ENCODE measurements around the gene DNAH1.

Gene DNAH1

DNA sequence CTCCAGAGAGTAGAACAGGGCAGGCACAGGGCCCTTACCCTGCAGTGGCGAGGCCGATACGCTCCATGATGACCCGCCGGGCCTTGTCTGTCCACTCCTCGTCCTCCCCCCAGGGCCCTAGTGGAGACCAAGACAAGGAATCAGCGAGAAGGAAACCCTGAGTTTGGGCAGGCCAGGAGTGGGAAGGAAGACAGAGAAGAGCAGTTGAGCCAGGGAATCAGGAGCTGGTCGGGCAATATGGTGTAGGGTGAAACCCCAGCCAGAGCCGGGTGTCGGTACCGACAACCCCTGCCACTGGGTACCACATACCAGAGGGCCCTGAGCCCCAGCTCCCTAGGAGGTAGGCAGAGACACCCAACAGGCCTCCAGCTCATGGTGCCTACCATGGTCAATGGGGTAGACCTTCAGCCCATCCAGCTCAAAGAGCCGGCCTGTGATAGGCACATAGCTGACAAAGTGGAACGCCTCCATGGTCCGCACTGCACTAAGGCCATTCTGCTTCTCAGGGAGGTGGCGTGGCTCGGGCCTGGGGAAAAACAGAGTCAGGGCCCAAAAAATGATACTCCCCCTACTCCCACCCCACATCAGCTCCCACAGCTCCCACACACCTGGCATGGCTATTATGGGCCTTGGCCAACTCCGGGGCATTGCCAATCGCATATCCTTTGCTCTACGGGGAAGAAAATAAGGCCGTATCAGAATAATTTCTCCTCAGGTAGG lies 90.8 kb downstream of the DNAH1 start:
- no peak for DNase-seq

DNA sequence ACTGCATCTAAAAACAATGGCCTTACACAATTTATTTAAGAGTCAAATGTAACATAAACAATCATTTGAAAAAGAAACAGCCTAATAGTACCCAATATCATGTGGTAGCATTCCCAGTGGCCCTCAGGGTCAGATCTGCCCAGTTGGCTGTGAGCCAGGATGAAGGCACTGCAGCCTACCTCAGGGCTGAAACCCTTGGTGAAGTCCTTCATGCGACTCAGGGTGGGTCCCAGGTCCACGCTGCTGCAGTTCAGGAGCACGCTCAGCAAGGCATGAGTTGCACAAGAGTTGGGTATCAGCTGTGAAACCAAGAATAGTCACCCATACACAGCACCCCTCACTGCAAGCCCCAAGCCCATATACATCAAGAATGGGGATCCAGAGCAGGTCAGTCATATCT lies 91.7 kb downstream of the DNAH1 start:
- DNase-seq: no peak

DNA sequence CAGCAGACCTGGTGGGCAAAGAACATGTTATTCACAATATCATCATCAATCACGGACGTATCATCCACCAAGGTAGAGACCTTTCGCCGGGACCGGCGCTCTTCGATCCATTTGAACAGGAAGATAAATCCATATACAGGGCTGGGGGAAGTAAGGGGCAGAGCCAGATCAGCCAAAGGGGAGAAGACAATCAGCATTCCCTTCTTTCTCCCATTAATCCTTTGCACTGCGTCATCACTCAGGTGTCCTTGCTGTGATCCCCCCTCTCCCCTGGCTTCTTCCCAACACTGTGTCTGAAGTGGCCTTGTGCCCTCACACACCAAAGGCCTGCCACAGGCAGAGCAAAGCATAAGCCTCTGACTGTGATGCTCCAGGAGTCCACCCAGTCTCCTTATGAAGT lies 92.3 kb downstream of the DNAH1 start:
- DNase-seq: no peak

DNA sequence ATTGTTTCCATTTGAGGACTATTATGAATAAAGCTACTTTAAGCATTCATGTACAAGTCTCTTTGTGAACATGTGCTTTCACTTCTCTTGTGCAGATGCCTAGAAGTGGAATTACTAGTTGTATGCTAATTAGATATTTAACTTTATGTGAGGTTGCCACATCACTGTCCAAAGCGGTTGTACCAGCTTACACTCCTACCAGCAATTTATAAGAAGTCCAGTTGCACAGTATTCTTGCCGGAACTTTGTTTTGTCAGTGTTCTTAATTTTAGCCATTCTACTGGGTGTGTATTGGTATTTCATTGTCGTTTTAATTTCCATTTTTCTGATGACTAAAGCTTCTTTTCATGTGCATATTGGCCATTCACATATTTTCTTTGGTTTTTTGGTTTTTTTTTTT lies 99.7 kb downstream of the DNAH1 start:
- DNase-seq: no peak

DNA sequence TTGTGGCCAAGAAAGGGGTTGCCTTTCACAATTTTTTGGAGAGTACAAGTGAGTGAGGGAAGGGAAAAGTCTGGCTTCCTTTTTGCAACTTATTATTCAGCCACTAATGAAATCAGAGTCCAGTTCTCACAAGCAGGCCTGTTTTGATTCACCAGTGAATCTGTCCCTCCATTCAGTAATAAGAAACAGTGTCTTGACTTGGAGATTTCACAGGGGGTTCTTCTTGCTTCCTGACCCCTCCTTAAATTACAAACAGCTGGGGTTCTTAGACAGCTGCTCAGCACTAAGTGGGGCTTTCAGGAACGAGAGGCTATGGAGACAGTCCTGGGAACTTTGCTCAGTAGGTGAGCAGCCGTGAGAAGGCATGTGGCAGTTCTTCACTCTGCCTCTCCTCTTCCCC lies 104.3 kb downstream of the DNAH1 start:
- DNase-seq: no peak

DNA sequence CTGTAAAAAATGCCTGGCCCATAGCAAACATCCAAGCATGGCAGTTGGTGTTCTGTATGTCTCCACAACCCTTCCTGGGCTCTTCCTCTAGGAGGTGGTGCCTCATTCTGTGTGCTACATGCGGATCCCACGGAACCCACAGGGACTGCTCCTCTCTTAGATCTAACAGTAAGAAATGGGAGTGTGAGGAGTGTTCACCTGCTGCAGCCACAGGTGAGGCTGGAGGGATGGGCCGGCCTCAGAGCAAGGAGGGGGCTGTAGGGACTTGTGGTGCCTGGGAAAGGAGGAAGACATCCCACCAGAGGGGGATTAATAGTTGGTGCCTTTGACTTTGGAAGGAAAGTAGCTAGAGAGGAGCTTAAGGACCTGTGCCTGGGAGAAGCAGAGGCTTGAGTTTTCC lies 106.5 kb downstream of the DNAH1 start:
- DNase-seq: no peak

DNA sequence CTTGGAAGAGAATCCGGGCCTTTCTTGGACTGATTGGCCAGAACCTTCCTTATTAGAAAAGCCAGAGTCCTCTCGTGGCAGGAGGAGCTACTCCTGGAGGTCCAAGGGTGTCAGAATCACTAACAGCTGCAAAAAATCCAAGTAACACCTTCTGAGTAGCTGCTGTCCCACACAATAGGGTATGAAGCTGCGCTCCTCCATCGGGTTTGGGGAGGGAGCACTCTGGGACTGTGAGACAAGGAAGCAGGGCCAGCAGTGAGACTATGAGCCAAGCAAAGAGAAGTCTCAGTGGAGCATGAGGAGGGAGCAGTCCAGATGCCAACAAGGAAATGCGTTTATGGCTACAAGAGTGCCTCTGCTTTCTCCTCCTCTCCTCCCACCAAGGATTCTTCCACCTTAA lies 107.1 kb downstream of the DNAH1 start:
- no peak for DNase-seq

DNA sequence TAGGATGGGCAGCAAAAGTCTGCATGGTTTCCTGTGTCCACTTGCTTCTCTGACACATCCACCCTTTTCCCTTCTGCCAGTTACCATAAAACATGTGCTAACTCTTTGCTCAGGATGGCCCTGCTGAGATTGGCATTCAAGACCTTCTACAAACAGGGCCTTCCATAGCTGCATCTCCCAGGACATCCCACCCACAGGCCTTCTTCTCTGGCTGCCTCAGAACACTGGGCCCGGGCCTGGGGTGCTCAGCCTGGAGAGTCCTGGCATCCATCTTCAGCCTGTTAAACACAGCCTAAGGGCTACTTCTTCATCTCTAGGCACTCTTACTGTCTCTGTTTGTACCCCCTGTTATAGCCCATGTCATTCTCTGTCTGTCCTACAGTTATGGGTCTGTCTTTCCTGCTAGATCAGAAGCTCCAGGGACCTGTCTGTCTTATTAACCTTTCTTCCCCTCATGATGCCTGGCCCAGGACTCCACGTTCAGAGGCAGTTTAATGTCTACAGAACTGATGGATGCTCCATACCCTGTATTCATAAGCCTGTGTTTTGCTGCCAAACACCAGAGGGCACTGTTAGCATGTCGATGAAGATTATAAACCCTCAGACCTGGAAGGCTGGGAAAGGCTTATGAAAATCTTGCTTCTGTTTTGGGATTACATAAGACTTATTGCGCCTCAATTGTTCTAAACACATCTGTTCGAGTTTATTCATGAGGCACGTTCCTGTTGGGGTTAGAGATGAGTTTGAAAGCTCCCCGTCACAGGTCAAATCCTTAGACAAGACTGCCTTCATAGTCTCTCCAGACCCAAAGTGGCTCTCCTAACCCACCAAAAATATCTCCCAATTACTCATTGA lies 112.3 kb downstream of the DNAH1 start:
- peak; percentile 32 for DNase-seq

DNA sequence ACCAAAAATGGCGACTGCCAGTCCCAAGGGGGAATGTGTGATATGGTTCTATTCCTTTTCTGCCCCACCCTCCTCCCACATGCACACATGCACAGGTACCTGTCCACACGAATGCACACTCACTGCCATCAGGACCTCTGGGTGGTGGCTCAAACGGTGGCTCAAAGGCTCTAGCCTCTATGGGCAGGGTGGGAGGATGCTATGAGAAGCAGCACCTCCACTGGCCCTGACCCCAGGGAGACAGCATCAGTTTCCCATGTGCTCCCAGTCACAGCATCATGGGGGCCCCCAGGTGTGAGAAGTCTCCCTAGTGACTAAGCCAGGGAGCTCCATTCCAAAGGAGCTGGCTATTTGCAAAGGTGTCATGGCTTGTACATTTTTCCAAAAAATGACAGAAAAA lies 112.9 kb downstream of the DNAH1 start:
- no peak for DNase-seq

DNA sequence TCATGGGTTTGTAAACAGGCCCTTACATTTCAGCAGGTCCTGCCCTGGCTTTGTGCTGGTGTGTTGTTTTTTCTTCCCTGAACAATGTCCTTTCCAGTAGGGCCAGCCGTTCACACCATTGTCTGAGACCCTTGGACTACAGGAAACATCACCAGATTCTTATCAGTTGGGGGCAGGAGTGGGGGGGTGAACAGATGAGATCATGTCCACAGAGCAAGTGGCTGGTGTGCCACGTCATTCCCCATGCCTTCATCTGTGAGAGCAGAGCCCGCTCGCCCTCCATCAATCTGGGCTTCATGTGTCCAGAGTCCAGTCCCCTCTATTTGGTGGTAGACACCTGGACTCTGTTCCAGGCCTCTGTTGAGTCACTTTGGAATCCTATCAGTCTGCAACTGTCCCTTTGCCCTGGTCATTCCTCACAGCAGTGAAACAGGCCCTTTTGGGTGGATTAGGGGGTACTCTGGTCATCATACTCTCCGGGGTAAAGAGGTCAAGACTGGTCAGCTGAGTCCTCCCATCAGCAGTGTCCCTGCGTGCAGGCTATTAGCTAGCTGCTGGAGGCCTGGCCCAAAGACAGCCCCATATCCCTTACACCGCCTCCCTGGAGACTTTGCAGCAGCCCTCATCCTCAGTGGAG lies 113.8 kb downstream of the DNAH1 start:
- DNase-seq: no peak

DNA sequence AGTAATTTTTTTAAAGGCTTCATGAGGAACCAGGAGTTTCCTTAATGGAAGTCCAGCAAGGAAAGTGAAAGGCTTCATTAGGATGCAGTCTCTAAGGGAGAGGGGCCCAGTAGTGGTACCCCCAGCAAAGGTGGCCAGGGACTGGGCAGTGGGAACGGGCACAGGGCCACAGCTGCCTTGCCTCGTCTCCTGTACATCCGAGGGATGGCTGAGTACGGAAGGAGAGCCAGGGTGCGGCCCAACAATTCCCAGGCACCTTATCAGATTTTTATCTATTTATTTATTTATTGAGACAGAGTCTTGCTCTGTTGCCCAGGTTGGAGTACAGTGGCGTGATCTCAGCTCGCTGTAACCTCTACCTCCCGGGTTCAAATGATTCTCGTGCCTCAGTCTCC lies 114.3 kb downstream of the DNAH1 start:
- no peak for DNase-seq

DNA sequence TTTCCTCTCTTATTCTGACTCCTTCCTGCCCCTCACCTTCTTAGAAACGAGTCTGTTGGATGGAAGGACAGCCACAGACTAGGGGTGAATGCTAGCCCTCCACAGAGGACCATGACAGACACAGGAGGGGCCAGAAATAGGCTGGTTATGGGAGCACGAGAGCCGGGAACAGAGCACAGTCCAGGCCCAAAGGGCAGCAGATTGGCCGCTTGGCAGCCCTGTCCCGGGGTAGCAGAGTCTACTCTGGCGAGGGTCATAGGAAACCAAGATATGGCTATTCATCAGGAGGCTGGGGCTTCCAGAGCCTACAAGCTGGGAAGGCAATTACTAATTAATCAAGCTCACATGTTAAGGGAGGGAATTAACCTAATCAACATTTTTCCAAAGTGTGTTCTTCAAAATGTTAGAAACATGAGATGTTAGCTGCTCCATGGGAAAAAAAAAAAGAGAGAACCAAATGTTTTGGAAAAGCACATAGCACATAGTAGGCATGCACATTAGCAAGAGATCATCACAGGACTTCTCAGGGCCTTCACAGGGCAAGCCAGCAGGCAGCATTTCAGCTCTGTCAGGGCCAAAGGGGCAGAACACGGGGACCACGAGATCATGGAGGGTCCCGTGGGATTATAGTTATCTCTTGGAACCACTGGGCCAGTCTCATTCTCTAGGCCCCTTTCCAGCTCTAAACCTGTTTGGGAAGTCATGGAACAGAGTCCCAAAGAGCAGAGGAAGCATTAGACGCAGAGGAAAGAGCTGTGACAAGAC lies 115.5 kb downstream of the DNAH1 start:
- no peak for DNase-seq

DNA sequence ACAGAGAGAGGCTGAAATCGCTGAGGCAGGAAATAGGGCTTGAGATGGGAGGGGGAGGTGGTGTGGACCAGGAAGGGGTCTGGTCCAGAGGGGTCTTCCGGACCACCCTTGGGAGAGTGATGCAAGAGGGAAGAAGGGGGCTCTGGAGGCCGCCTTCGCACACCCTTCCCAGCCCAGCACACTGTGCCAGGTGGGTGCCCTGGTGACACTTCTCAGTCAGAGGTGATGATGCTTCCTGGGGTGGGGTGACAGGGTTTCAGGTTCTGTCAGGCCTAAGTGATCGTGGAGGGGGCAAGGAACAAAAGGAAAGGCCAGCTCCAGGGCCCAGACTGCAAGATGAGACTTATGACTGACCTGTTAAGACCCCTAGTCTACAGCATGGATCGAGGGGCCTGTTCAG lies 116.1 kb downstream of the DNAH1 start:
- DNase-seq: no peak

DNA sequence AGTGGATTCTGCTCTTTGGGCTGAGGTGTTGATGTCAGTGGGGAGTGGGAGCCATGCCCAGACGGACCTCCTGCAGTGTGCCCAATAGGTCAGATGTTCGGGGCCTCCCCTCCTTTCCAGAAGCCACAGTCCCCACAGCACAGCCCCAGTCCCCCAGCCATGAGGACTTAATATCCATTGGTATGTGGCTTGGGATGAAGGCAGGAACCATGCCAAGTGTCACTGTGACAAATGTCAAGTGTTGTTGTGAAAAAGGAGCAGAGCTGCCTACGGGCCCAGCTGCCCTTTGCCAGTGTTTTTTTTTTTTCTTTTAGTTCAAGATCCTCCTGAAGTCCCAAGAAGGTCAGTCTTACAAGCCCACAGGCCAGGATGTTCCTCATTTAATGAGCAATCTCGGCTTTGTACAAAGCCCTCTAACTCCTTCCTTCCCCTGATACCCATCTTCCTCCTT lies 116.6 kb downstream of the DNAH1 start:
- no peak for DNase-seq

DNA sequence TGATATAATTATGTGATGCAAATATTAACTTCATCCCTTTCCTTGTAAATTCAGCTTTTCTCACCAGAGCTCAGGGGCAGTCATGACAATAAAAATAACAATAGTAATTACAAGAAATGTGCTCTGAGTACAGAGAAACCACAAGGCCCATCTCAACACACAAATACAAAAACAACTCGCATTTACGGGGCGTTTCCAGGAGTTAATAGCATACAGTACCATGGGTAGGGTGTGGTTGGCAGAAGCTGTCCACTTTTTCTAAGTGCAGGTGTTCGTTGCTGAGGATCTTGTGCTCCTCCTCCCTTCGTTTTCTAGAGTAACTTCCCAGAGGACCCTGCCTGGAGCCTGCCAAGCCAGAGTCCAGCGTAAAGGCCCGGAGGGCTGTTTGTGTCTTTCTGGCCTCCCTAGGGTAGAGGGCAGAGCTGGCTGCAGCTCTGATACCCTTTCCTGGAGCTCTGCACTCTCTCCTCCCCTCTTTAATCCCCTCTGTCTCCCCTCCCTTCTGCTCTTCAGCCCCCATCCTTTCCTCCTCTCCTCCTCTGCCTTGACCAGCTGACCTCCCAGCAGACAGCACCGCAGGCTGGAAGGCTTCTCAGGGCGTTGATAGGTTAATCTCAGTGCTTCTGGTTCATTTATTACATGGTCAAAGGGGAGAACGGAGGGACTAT lies 117.3 kb downstream of the DNAH1 start:
- no peak for DNase-seq

DNA sequence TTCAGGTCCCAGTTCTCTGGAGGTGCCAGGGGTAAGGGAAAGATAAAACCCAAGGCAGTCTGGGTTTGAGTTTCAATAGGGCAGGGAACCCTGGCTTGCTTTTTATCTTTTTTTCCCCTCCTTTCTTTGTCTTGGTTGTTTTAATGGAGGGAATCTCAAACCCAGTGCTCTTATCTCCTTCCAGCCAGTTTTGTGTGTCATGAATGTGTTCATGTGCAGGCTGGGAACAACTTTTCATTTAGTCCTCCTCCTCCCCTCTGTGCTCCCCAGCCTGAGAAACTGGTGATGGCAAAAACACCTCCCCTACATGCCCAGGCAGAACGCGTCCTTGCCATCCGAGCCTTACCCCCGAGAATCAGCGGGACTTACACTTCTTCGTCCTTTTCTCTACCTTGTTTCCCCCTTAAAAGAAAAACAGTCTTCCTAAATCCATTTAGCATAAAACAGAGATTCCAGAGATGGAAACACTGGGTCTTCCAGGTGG lies 117.9 kb downstream of the DNAH1 start:
- DNase-seq: no peak

DNA sequence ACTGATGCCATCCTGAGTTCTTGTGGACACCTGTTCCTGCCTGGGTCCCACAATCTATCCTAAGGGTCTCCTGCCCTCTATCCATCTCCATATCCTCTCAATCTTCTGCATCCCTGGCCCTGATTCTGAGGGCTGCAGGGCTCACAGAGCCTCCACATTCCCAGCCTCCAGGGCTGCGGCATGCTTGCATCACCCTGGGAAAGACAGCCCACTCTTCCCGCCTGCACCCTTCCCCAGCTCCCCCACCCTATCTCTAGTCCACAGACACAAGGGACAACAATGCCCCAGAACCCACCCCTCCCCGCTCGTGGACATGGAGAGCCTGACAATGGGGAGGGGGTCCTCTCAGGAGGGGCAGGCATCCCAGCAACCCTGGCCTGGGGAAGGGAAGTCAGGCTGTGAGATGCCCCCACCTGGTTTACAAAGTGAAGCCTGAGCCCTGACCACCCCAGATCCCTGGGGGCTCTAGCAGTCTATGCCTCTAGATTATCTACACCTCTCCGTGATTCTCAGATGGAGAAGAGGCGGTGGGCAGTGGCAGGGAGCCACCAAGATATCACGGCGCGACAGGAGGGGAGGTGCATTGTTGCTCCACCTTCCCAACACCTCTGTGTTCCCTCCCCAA lies 118.5 kb downstream of the DNAH1 start:
- DNase-seq: no peak

DNA sequence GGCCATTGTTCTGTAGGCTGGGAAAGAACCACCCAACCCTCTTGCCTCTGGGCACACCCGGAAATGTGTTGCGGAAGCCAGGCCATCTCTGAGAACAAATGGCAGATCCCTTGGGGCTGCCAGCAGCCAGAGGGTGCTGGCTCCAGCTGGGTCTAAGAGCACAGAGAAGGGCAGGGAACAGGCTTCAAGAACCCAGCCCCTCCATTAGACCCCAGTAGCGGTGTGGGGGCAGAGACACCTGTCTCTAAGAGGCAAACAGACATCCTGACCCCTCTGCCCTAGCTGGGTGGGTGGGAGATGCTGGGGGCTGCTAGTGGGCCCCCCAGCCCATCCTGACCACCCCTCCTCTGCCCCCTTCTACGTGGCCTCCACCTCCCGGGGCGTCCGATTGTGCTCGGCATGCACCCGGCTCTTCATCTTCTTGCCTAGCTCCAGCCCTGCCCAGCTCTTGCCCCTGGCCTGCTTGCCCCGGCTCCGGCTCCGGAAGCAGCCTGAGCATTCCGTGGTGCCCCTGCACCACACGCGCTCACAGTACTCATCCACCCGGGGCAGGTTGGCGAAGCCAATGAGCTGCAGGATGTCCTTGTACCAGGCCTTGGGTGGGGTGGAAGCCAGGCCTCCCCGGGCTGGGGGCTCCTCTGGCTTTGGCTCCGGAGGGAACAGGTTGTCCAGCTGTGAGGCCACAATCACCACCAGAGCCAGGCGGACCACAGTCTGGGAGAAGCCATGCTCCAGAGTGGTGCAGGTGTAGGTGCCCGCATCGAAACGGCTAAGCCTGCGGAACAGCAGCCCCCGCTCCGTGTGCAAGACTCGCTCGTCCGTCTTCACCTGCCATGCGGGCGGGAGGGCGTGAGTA lies 119.4 kb downstream of the DNAH1 start:
- DNase-seq: no peak

DNA sequence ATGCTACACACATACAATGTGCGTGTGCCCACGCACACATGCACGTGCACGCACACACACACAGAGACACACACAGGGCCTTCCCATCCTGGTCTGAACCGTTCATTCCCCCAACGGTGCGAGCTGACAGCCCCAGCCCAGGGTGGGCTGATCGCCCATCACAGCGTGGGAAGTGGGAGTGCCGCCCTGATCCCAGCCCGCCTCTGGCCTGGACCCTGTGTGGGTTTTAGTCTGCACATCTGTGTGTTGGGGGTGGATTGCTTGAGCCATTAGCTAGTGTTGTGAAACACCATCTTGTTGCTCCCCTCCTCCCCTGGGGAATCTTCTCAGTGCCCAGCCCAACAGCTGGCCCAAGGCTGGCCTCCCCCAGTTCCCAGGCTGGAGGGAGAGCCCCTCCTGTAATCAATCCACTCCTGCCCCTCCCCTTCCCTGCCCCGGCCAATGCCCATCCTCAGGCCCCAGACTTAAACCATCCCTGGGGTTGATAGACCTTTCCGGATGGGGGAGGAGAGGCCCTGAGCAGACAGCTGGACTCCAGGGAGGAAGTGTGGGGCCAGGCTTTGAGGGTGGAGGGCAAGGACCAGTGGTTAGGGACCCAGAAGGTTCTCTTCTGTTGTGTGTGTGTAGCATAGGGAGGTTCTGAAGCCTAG lies 120.5 kb downstream of the DNAH1 start:
- DNase-seq: no peak

DNA sequence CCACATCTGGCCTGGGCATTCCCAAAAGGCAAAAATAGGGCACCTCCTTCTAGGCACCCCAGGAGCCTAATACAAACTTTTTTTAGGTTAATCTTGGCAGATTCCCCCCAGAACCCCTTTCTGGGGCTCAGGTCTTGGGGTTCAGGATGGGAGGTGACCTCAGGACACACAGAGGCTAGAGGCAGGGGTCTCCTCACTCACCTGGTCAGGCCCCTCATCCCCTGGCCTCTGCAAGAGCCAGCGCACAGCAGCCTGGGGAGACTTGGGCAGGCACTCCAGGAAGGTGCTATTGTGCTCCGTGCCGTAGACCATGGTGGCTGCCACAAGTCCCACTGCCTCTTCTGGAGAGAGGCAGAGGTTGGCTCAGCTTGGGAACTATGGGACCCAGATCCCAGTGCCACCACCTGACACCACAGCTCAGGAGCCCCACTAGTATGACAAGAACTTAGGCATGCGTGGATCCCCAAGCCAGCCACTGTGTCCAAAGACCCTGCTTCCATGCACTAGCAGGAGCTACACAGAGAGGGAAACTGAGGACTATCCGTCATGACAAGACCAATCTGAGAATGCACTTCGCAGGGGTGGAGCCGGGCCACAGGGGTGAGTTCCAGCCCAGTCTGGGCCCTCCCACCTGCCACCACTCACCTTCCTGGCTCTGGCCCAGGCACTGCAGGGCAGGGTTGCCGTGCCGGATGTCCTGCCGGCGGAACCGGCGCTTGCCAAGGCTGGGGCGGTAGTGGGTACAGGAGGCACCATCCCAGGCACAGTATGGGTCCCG lies 121.4 kb downstream of the DNAH1 start:
- DNase-seq: no peak

Data from NCI-H1092 treated with DMSO at 0.1 percent for 48 hours (cell line).